Brain pericyte (primary cell): ENCODE results near the gene RAB3IL1.

Experiments
- DNase-seq: peaks from one replicate; pipeline ENCODE4 v3.0.0-alpha.2; 2012; ENCODE audit warnings: low read depth, low spot score

RAB3IL1 gene

GRCh38 chr11:61952882-61953281 lies 35.5 kb upstream of the RAB3IL1 start:
- DNase-seq: no peak

GRCh38 chr11:61951484-61952135 lies 34.2 kb upstream of the RAB3IL1 start:
- DNase-seq: no peak

DNA sequence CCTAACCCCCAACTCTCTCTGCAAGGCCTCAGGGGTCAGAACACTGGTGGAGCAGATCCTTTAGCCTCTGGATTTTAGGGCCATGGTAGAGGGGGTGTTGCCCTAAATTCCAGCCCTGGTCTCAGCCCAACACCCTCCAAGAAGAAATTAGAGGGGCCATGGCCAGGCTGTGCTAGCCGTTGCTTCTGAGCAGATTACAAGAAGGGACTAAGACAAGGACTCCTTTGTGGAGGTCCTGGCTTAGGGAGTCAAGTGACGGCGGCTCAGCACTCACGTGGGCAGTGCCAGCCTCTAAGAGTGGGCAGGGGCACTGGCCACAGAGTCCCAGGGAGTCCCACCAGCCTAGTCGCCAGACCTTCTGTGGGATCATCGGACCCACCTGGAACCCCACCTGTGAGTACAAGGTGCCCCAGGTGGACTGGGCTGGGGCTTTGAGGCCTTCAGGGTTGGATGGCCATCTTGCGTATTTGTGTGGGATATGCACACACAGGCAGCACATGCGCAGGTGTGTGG lies 32.7 kb upstream of the RAB3IL1 start, which contains the start of gene BEST1:
TSS of gene BEST1 (plus strand) at position 317 of the 513 bp plus-strand sequence. CDS start 1,456 bp downstream, outside the sequence.
- DNase-seq: no peak

DNA sequence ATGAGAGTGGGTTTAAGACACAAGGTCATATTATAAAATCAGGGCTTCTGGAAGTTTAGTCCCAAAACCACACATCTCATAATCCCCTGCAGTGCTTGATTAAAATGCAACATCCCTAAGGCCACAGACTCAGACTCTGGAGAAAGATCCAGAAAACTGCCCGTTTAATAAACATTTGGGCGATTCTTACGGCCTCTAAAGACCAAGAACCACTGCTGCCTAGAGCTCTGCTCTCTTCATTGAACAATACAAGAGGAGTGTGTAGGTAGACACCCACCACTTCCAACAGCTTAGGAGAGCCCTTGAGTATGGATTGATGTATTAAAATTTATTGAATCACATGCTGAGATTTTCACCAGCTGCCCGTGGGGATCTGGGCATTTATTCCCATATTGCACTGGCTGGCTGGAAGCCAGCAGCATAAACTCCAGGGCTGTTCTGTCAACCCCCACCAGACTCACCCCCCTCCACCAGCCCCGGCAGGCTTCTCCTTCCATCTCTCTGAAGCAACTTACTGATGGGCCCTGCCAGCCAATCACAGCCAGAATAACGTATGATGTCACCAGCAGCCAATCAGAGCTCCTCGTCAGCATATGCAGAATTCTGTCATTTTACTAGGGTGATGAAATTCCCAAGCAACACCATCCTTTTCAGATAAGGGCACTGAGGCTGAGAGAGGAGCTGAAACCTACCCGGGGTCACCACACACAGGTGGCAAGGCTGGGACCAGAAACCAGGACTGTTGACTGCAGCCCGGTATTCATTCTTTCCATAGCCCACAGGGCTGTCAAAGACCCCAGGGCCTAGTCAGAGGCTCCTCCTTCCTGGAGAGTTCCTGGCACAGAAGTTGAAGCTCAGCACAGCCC lies 32.0 kb upstream of the RAB3IL1 start:
- DNase-seq: no peak

DNA sequence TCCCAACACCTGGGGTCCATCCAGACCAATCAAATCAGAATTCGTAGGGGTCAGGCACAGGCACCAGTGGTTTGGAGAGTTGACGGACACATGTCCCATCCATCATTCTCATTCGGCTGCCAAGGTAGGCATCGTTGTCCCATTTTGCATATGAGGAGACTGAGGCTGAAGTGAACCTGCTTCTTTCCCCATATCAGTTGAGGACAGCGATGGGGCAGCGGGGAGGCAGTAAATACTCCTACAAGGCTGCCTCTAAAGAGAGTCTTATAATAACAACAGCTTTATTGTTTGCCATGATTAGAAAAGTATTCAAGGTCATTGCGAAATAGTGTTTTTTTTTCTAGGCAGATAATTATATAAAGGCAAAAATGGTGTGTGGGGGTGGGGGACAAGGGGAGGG lies 31.1 kb upstream of the RAB3IL1 start:
- DNase-seq: no peak

DNA sequence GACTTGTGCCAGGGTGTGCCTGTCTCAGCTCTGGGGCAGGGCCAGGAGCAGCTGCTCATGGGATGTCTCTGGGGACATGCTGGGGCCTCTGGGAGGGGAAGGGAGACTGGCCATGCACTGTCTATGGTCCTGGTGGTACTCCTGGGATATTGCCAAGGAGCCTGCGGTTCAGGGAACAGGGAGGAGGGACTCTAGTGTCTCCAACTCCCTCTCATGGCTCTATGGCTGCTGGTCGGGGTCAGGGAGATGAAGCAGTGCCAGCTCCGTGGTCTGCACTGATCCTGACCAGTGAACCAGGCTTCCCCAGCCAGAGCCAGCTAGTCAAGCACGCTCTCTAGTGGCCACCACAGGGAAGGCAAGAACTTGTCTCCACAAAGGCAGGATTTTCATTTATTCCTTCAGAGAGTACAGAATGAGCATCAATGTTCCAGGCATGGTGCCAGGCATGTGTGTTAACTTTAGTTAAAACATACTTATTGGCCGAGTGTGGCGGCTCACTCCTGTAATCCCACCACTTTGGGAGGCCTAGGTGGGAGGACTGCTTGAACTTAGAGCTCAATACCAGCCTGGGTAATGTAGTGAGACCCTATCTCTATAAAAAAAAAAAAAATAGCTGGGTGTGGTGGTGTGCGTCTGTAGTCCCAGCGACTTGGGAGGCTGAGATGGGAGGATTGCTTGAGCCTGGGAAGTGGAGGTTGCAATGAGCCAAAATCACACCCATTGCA lies 30.3 kb upstream of the RAB3IL1 start:
- DNase-seq: peak; percentile 77

- no peak for DNase-seq
Measured at GRCh38 chr11:61946894-61947293, 29.5 kb upstream of the RAB3IL1 start.

DNA sequence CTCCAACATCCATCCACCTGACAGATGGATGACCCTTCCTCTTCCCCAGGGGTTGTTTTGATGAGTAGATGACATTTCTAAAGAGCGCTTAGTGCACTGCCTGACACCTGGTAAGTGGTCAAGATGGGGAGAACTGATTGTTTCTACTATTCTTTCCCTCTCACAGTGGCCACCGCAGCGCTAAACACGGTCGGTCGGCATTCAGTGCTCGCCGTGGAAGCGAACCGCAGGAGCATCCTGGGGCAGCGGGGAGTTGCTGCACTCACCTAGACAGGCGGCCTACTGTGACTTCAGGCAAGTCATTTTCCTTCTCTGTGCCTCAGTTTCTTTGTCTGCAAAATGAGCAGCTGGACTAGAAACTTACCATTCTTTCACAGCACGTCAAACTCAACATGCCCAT lies 27.8 kb upstream of the RAB3IL1 start:
- DNase-seq: no peak

DNA sequence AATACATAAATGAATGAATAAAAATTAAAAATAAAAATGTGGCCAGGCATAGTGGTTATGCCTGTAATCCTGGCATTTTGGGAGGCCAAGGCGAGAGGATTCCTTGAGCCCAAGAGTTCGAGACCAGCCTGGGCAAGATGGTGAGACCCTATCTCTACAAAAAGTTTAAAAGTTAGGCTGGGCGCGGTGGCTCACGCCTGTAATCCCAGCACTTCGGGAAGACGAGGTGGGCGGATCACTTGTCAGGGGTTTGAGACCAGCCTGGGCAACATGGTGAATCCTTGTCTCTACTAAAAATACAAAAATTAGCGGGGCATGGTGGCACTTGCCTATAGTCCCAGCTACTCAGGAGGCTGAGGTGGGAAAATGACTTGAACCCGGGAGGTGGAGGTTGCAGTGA lies 23.1 kb upstream of the RAB3IL1 start:
- no peak for DNase-seq

GRCh38 chr11:61935861-61936260 lies 18.5 kb upstream of the RAB3IL1 start:
- no peak for DNase-seq

DNA sequence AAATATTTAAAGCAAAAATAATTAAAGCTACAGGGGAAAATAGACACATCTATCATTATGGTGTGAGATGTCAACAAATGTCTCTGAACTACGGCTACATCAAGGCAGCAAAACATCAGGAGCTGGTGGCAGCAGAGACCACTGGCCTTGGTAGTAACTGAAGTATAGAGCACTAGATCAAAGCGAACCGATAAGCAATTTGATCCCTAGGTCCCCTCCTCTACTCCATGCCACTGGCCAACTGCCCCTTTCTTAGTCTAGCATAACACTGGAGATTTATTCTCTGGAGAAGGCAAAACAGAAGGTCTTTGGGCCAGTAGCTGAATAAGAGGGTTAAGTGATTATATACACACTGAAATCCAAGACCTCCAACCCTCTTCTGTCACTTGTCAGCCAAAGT lies 13.6 kb upstream of the RAB3IL1 start:
- no peak for DNase-seq

DNA sequence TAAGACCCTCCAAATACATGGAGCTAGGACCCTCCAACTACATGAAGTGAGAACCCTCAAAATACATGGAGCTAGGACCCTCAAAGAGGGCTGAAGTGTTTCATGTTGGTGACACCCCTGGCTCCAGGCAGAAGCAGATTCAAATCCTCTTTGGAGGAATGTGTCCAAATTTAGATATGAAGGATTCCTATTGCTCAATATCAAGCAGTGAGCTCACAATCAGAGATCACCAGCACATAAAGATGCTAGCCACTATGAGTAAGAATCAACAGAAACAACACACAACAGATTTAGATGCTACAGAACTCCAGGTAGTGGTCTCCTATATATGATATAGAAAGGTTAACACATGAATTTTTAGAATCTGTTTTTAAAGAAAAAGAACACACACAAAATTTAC lies 11.2 kb upstream of the RAB3IL1 start:
- no peak for DNase-seq

GRCh38 chr11:61927501-61927900 lies 10.1 kb upstream of the RAB3IL1 start:
- DNase-seq: no peak

DNA sequence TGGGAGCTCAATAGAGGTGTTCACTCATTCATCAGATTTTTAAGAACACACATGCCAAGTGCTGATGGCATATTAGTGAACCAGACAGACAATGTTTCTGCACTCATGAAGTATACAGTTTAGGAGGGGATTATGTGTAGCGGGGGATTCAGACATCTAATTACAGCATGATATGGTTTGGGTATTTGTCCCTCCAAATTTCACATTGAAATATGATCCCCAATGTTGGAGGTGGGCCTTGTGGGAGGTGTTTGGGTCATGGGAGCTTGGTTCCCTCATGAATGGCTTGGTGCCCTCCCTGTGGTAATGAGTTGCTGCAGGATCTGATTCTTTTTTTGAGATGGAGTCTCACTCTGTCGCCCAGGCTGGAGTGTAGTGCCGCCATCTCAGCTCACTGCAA lies 8.9 kb upstream of the RAB3IL1 start:
- DNase-seq: no peak

DNA sequence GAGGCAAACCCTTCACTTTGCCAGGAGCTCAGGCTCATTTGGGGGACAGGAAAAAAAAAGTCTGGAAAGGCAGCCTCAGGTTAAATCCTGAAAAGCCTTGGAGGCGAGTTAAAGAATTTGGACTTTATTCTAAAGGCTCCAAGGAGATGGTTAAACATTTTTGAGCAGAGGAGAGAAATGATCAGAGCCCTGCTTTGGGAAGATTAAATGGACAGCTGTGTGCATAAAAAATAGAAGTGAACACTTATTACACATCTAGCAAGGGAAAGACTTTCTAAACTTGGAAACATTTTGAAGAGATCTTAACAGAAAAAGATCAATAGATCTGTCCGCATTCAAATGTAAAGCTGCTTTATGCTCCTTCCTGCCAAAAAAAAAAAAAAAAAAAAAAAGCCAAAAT lies 8.4 kb upstream of the RAB3IL1 start:
- no peak for DNase-seq

GRCh38 chr11:61924064-61924455 lies 6.7 kb upstream of the RAB3IL1 start:
- no peak for DNase-seq

GRCh38 chr11:61923166-61924063 lies 6.0 kb upstream of the RAB3IL1 start:
- DNase-seq: peak; percentile 77

DNA sequence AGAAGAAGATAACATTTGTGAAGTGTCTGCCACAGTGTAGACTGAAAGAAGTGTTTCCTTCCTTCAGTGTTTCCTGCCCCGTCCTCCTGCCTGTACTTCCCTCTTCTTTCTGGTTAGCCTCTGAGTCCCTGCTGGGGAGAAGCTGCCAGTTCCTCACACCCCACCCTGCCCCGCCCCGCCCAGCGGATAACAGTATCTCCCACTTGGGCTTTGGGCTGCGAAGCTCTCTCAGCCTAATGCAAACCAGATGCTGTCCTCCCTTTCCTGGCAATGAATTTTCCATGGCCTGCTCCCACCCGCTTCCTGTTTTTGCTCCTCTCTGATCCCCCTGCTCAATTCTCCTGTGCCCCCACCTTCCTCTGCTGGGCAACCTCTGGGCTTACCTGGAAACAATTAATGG lies 5.2 kb upstream of the RAB3IL1 start:
- DNase-seq: peak; percentile 55

- no peak for DNase-seq
Measured at GRCh38 chr11:61921446-61921845, 4.1 kb upstream of the RAB3IL1 start.

- DNase-seq: no peak
Measured at GRCh38 chr11:61919705-61920631, 2.6 kb upstream of the RAB3IL1 start.
